CD14-positive monocyte (primary cell): ENCODE results near the gene LYRM4. TPM values are rescaled to one million over a fixed set of nuclear protein-coding genes. Genes with fewer than 3 reads are reported as not detected.
A peak's percentile ranks its signal among the peaks of the same experiment; 100 is the strongest.

Source experiments
- DNase-seq, 3 donors: peaks; one replicate each; pipeline ENCODE4 v3.0.0-alpha.2; 2011 to 2022
- H2AFZ ChIP-seq: 2 replicates; pipeline ENCODE4 v1.6.0; 2012; ENCODE audit warnings: mild to moderate bottlenecking, low read depth, low read length, inconsistent platforms; ENCODE audit not compliant: insufficient read depth, poor library complexity, severe bottlenecking
- H3K27ac ChIP-seq, 2 donors: 1 replicate in 1 of 2; 2 replicates in 1 of 2; pipeline ENCODE4 v1.5.1; 2012 to 2013; ENCODE audit warnings: low read length in 2 of 2, control low read depth in 1 of 2, inconsistent platforms in 1 of 2, low read depth in 1 of 2, mild to moderate bottlenecking in 1 of 2
- H3K27me3 ChIP-seq, 2 donors: one replicate each; pipeline versions ENCODE4 v1.6.0 to v1.6.1; 2011 to 2013; ENCODE audit warnings: low read length in 2 of 2; ENCODE audit not compliant: control insufficient read depth in 2 of 2, insufficient read depth in 2 of 2
- H3K36me3 ChIP-seq, 2 donors: replicated peaks in 1 of 2; 1 replicate in 1 of 2; 2 replicates in 1 of 2; pipeline versions ENCODE4 v1.5.1 to v1.6.1; 2012 to 2013; ENCODE audit warnings: low read length in 2 of 2, control low read depth in 1 of 2, inconsistent platforms in 1 of 2, mild to moderate bottlenecking in 1 of 2; ENCODE audit not compliant: insufficient read depth in 2 of 2, control insufficient read depth in 1 of 2
- H3K4me1 ChIP-seq, 2 donors: 1 replicate in 1 of 2; 2 replicates in 1 of 2; pipeline versions ENCODE4 v1.5.1 to v1.6.1; 2012 to 2013; ENCODE audit warnings: low read length in 2 of 2, control low read depth in 1 of 2, inconsistent platforms in 1 of 2, mild to moderate bottlenecking in 1 of 2, moderate library complexity in 1 of 2; ENCODE audit not compliant: insufficient read depth in 2 of 2, control insufficient read depth in 1 of 2
- H3K4me2 ChIP-seq: replicated peaks from 2 replicates; pipeline ENCODE3; 2012; ENCODE audit warnings: low read length, moderate library complexity, mild to moderate bottlenecking; ENCODE audit not compliant: poor library complexity, severe bottlenecking; ENCODE audit errors: extremely low read depth
- H3K4me3 ChIP-seq, 3 experiments: fragments of 200-600 bp in 1 of 3; sonication (generic) in 1 of 3; replicated peaks in 1 of 3; 1 replicate in 2 of 3; 2 replicates in 1 of 3; pipeline ENCODE4 v1.5.1; 2011 to 2013; ENCODE audit warnings: low read length in 3 of 3, mild to moderate bottlenecking in 3 of 3, control low read depth in 2 of 3, low read depth in 2 of 3, inconsistent platforms in 1 of 3, moderate library complexity in 1 of 3
- H3K79me2 ChIP-seq: 2 replicates; pipeline ENCODE4 v1.6.0; 2012; ENCODE audit warnings: mild to moderate bottlenecking, control low read depth, inconsistent platforms, low read length, moderate library complexity; ENCODE audit not compliant: insufficient read depth
- H3K9ac ChIP-seq: 2 replicates; pipeline ENCODE4 v1.6.0; 2017; ENCODE audit warnings: low read length, mild to moderate bottlenecking; ENCODE audit not compliant: insufficient read depth, poor library complexity, severe bottlenecking
- H3K9me3 ChIP-seq, 2 donors: replicated peaks in 1 of 2; 1 replicate in 1 of 2; 2 replicates in 1 of 2; pipeline versions ENCODE4 v1.5.1 to v1.6.1; 2012 to 2013; ENCODE audit warnings: low read length in 2 of 2, control low read depth in 1 of 2; ENCODE audit not compliant: control insufficient read depth in 1 of 2, insufficient read depth in 1 of 2
- H4K20me1 ChIP-seq: 2 replicates; pipeline ENCODE4 v1.6.0; 2012; ENCODE audit warnings: mild to moderate bottlenecking, low read length, control low read depth, moderate library complexity; ENCODE audit not compliant: insufficient read depth
- H3K27ac Mint-ChIP-seq, 7 donors: one replicate each; pipeline ENCODE4 v1.8.0; 2020; ENCODE audit warnings: mild to moderate bottlenecking in 7 of 7, mixed read lengths in 7 of 7, moderate library complexity in 6 of 7, inconsistent platforms in 2 of 7
- H3K27me3 Mint-ChIP-seq, 3 donors: one replicate each; pipeline ENCODE4 v1.8.0; 2021 to 2022; ENCODE audit warnings: low read depth in 3 of 3, mild to moderate bottlenecking in 3 of 3, mixed read lengths in 3 of 3, moderate library complexity in 3 of 3, inconsistent platforms in 1 of 3
- H3K36me3 Mint-ChIP-seq, 2 donors: one replicate each; pipeline ENCODE4 v1.8.0; 2020; ENCODE audit warnings: mixed read lengths in 2 of 2, inconsistent platforms in 1 of 2, mild to moderate bottlenecking in 1 of 2
- H3K4me1 Mint-ChIP-seq: one replicate; pipeline ENCODE4 v1.8.0; 2020; ENCODE audit warnings: mild to moderate bottlenecking, mixed read lengths
- H3K4me3 Mint-ChIP-seq, 2 donors: one replicate each; pipeline ENCODE4 v1.8.0; 2020; ENCODE audit warnings: mild to moderate bottlenecking in 2 of 2, mixed read lengths in 2 of 2, moderate library complexity in 1 of 2
- H3K9me3 Mint-ChIP-seq, 7 donors: one replicate each; pipeline ENCODE4 v1.8.0; 2020 to 2022; ENCODE audit warnings: mixed read lengths in 7 of 7, mild to moderate bottlenecking in 6 of 7, moderate library complexity in 6 of 7, inconsistent platforms in 2 of 7
- CTCF ChIP-seq: fragments of 200-600 bp; IDR thresholded peaks from one replicate; pipeline ENCODE4 v1.8.0; 2022; ENCODE audit warnings: antibody characterized with exemption, mild to moderate bottlenecking
- WGBS: methylation state at CpG from one replicate; pipeline ENCODE4 v1.1.5; 2013; ENCODE audit warnings: missing lambda C conversion rate; ENCODE audit not compliant: insufficient coverage; 5-methylcytosine and 5-hydroxymethylcytosine counted together
- intact Hi-C, 2 donors: fragments of 100-400 bp; cut with micrococcal nuclease; formaldehyde crosslinking; loops; one replicate each; pipeline versions ENCODE4 v1.15.0 to v1.15.1; 2023
- polyA plus RNA-seq, 3 donors: library from polyadenylated mRNA; depleted of rRNA in 1 of 3; unstranded in 2 of 3; stranded (reverse) in 1 of 3; fragments of 300-500 nt in 2 of 3; fragments of >200 nt in 1 of 3; fragmentation: Illumina TruSeq in 2 of 3; gene quantifications; 1 replicate in 2 of 3; 2 replicates in 1 of 3; pipeline ENCODE4 v1.2.3, GENCODE V29; 2012 to 2021

The LYRM4 gene
- polyA plus RNA-seq, 3 donors, result 13.7 to 19.6 (median 18.1) TPM

GRCh38 chr6:5290097-5290496 lies 29.3 kb upstream of the LYRM4 start:
- no peaks in the 10 kb centered on the region for H3K36me3 ChIP-seq
- H3K27ac Mint-ChIP-seq, result no peak overlapping the region
- peaks cover 10 to 12% of the 10 kb centered on the region in 2 donors for H3K4me1 ChIP-seq
- no peak overlapping the region for H3K4me2 ChIP-seq
- no CpG with 5 or more reads among the region's 1 CpG for WGBS
- peaks cover 22% of the 10 kb centered on the region for H3K4me1 Mint-ChIP-seq
- H3K27me3 Mint-ChIP-seq, result peaks cover 0 to 2% (median 0%) of the 10 kb centered on the region in 3 donors
- no peak overlapping the region for H2AFZ ChIP-seq
- H3K27ac ChIP-seq, result no peak overlapping the region
- TF ChIP-seq CTCF, result no peak
- peaks cover 5% of the 10 kb centered on the region for H3K79me2 ChIP-seq
- H3K4me3 Mint-ChIP-seq, result no peak overlapping the region
- H3K9ac ChIP-seq, result no peak overlapping the region
- no peaks in the 10 kb centered on the region for H3K9me3 Mint-ChIP-seq
- H3K4me3 ChIP-seq, result no peak overlapping the region
- H3K9me3 ChIP-seq, result no peaks in the 10 kb centered on the region
- peaks cover 7% of the 10 kb centered on the region for H4K20me1 ChIP-seq
- no peaks in the 10 kb centered on the region for H3K27me3 ChIP-seq
- intact Hi-C loops, result no loop called here
- no peak for DNase-seq
- peaks cover 0 to 2% of the 10 kb centered on the region in 2 donors for H3K36me3 Mint-ChIP-seq

DNA sequence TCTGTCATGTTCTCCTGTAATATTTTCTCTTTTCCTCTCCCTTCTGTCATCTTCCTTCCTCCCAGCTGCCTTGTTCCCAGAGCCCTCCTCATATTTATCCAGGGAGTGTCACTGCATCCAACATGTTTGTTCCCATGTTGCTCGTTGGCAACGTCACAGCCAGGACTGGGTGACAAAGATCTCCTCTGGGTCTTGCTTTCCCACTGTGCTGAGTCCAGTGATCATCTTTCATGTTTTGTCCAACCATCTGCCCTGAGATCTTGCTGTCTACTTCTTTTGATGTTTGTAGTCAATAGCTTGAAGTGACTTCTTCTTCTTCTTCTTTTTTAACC lies 27.2 kb upstream of the LYRM4 start:
- no peak overlapping the region for H3K9ac ChIP-seq
- H3K4me3 ChIP-seq, result no peak overlapping the region
- no peak for DNase-seq
- WGBS, result 93% methylated on average over 2 of the region's 2 CpGs
- Mint-ChIP-seq H3K4me3 (no peak overlapping the region), H3K27me3 (peaks cover 0 to 3% (median 1%) of the 10 kb centered on the region in 3 donors), H3K27ac (peak overlapping the region in 1 of 7 donors; percentile 5), H3K4me1 (peaks cover 10% of the 10 kb centered on the region), H3K9me3 (no peaks in the 10 kb centered on the region), H3K36me3 (peaks cover 0 to 2% of the 10 kb centered on the region in 2 donors)
- H3K9me3 ChIP-seq, result no peaks in the 10 kb centered on the region
- H3K36me3 ChIP-seq, result no peaks in the 10 kb centered on the region
- TF ChIP-seq CTCF, result no peak
- intact Hi-C loops, result no loop called here
- no peaks in the 10 kb centered on the region for H3K4me1 ChIP-seq
- no peak overlapping the region for H3K27ac ChIP-seq
- H4K20me1 ChIP-seq, result peaks cover 7% of the 10 kb centered on the region
- no peaks in the 10 kb centered on the region for H3K27me3 ChIP-seq
- H3K4me2 ChIP-seq, result no peak overlapping the region
- H3K79me2 ChIP-seq, result peaks cover 5% of the 10 kb centered on the region
- H2AFZ ChIP-seq, result no peak overlapping the region
